Renal cortical epithelial cell (primary cell): ENCODE measurements around the gene SLITRK4. TPM values are rescaled to one million over a fixed set of nuclear protein-coding genes. Genes with fewer than 3 reads are reported as not detected.

Source experiments
- DNase-seq: peaks from one replicate; pipeline ENCODE4 v3.0.0-alpha.2; 2011; ENCODE audit warnings: low read depth
- total RNA-seq: library from RNA; depleted of rRNA; stranded (reverse); fragments of >200 nt; gene quantifications from 2 replicates; pipeline ENCODE4 v1.2.3, GENCODE V29; 2014

The SLITRK4 gene
- total RNA-seq = 27.4 and 30.6 TPM in 2 replicates

DNA sequence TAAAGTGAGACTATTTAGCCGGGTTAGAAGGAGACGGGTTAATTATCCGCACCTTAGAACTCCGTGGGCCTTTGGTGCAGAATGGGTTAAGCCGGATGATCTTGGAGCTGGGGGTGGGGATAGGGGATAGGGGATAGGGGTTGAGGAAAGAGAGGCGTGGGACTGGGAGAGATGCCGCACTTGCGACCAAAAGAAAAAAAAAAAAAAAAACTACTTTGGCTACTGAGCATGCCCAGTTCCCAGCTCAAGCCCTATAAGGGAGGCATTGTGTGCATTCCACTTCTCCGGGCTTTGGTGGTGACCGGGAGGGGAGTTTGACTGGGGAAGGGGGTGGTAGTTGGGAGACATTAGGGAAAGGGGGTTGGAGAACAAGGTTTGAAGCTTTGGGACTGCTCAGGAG lies at the start of gene SLITRK4:
Gene SLITRK4, minus strand, starts transcription at position 187 of the 400 bp plus-strand sequence. CDS start 4,993 bp downstream, outside the sequence.
- peak; percentile 48 for DNase-seq

DNA sequence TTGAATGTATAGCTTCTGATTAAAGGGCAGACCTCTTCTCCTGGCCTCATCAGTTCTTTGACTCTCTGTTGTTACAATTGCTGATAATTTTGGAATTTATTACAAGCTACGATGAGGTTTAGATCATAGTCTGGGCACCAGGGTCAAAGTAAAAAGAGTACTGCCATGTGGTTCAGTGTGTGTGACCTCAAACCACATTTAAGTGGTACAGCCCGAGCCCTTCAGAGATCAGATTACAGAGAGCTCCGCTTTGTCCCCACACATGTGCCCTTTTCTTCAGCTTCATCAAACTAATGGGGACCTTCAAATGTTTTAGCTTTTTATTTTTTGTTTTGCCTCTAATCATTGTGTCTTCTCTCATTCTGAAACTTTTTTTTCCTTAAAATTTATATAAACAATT lies 47.6 kb upstream of the SLITRK4 start:
- no peak for DNase-seq

DNA sequence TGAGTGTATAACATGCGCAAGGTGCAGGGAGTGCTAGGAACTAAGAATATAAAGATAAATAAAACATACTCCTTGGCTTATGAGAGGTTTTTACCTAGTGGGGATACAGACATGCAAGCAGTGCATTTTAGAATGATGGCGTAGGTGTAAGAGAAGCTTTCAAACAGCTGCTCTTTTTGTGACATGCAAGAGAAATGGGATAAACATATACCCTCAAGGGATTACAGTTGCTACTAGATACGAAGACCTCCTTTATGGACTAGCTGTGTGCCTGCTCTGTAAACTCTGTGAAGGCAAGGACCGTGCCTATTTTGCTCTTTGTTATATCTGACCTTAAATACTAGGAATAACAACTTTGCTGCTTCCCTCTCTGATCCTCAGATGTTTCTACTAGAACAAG lies 39.0 kb upstream of the SLITRK4 start:
- DNase-seq = no peak

GRCh38 chrX:143669395-143669794 lies 33.5 kb upstream of the SLITRK4 start:
- DNase-seq = peak; percentile 37

DNA sequence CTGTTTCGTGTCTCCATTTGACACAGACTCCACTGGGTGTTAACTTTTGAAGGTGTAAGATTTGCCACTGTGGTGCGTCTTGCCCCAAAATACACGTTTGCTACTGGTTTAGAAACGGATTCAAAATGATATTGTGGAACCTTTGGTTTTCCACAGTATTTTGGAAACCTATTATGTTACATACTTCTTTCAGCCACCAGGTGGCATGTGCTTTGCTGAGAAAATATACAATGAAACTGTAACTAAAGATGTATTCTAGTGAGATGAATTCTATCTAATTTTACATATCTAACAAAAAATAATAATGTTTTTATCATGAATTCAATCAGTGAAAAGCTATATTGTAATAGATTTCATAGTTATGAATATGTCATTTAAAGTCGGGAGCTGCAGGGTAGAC lies 28.4 kb upstream of the SLITRK4 start:
- DNase-seq = peak; percentile 9

DNA sequence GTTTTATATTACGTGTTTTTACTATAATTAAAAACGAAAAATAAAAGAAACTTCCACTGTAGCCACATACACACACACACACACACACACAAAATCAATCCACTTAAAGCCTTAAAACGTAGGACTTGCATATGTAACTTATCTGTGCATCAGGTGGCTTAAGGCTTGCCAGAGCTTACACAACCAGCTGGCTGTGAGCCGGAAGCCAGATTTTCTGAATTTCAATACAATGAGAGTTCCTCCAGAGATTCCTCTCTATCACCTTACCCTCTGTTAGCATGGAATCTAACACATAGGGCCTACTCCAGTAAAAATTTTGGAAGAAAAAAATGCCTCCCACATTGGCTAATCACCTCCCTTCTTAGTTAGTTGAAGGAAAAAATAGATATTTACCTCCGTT lies 27.9 kb upstream of the SLITRK4 start:
- no peak for DNase-seq

DNA sequence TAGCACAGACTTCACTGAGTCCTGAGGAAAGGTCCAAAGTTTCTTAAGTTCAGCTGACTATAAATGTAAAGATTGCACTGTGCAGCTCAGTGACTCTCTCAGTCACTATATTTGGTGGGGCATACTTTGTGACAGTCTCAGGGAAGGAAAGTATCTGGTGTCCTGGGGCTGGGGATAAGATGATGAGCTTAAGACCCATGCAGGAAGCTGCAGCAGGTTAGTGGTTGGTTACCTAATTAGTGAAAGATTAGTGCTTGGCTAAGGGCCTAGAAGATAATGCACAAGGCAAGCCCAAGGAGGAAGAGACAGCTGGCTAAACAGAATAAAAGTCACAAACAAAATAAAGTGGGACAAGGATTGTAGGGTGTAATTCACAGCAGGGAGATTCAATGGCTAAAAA lies 25.4 kb upstream of the SLITRK4 start:
- DNase-seq = no peak

DNA sequence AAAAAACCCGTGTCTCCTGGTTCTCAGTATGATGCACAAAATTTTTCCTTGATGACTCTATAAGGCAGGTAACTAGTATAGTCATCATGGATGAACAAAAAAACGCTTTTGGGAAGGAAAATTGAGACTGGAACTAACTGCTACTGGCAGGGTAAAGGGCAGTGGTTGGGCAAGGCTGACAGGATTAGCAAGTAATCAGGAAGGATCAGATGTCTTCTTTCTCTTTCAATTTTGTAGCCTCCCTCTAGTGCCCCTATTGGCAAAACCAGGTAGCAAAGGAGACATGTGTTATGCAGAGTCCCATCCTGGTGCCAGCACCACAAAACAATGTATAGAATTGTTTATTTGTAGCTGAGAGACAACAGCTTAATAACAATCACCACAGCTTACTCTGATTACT lies 12.8 kb upstream of the SLITRK4 start:
- peak; percentile 40 for DNase-seq

GRCh38 chrX:143642426-143642825 lies 6.5 kb upstream of the SLITRK4 start:
- peak; percentile 36 for DNase-seq

- DNase-seq = peak; percentile 56
Observed at GRCh38 chrX:143636831-143637230, 930 bp upstream of the SLITRK4 start.

- DNase-seq = no peak
Observed at GRCh38 chrX:143634663-143635455, 1.0 kb downstream of the SLITRK4 start.

DNA sequence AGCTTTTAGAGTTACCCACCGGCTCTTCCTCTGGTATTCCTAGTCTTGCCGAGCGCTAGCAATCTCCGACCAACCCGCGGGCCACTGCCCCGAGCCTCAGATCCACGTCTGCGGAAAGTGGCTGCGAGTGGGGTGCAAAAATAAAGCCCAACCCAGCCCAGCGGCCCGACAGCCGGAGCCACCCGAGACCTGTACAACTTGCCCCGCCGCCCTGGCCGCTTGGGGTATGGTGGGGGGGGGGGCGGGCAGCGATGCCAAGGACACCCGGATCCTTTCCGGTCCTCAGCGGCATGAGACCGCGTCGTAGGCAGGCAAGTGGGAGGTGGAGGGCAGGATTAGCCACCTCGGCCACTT lies 1.6 kb downstream of the SLITRK4 start:
- DNase-seq = no peak

DNA sequence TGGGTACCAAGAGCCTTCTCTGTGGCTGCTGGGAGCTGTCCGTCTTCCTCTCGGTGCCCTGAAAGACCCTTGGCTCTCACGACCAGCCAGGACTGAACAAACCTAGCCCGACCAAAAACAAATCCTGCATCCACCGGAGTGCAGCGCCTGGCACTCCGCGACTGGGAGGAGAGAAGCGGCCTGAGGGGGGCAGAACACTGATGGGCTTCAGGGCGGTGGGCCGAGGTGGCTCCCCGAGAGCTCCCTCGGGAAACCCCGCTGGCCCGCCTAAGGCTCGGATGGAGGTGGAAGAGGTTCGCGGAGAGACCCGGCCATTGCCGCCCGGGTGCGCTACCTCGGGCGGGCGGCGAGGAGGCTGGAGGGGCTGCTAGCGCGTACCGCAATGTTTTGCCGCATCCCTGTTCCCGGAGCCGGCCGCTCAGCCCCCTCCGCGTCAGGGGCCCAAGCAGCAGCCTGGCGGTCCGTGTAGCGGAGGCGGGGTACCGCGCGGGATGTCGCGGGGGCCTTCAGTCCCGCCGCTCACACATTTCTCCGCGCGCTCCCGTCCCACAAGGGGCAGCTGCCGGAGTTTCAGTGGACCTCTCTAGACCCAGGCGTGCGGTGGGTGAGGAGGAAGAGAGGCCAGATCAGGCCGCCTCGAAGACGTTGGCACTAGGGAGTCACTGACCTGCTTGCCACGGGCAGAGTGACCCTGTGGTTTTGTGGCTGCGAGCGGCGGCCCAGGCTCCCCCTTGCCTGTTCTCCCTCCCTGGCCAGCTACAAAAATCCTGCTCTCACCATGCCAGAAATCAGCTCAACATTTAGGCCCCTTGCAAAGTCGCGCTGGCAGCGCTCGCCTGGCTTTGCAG lies 2.2 kb downstream of the SLITRK4 start:
- no peak for DNase-seq

- DNase-seq = no peak
Observed at GRCh38 chrX:143632625-143633410, 3.1 kb downstream of the SLITRK4 start.

GRCh38 chrX:143623657-143624056 lies 12.2 kb downstream of the SLITRK4 start:
- no peak for DNase-seq

GRCh38 chrX:143621276-143621675 lies 14.6 kb downstream of the SLITRK4 start:
- DNase-seq = no peak

- no peak for DNase-seq
Observed at GRCh38 chrX:143615851-143616250, 20.1 kb downstream of the SLITRK4 start.

- DNase-seq = no peak
Observed at GRCh38 chrX:143601809-143602208, 34.1 kb downstream of the SLITRK4 start.

- DNase-seq = no peak
Observed at GRCh38 chrX:143581240-143581639, 54.7 kb downstream of the SLITRK4 start.

- DNase-seq = peak; percentile 65
Observed at GRCh38 chrX:143580266-143580665, 55.6 kb downstream of the SLITRK4 start.
